Fibroblast of pulmonary artery (primary cell): ENCODE results near the gene MUL1.

Experiments used
- DNase-seq: peaks from one replicate; pipeline ENCODE4 v3.0.0-alpha.2; 2010; ENCODE audit warnings: low read depth
- H3K4me3 ChIP-seq: replicated peaks from 2 replicates; pipeline ENCODE4 v1.5.1; 2011; ENCODE audit warnings: low read depth, mild to moderate bottlenecking, control low read depth, low read length, moderate library complexity
- CTCF ChIP-seq: IDR thresholded peaks from 2 replicates; pipeline ENCODE4 v1.5.1; 2011; ENCODE audit warnings: mild to moderate bottlenecking, control low read depth, low read length, inconsistent platforms; ENCODE audit errors: missing control alignments

MUL1 gene

GRCh38 chr1:20483833-20484518 is 24.0 kb downstream of the MUL1 start:
- TF ChIP-seq CTCF: no peak
- peak overlapping the region; percentile 76 for H3K4me3 ChIP-seq
- peak; percentile 35 for DNase-seq

GRCh38 chr1:20483098-20483832 is 24.7 kb downstream of the MUL1 start:
- peak overlapping the region; percentile 76 for H3K4me3 ChIP-seq
- no peak for DNase-seq
- TF ChIP-seq CTCF: no peak

GRCh38 chr1:20481643-20482498 is 26.1 kb downstream of the MUL1 start:
- no peak for DNase-seq

GRCh38 chr1:20480951-20481617 is 26.9 kb downstream of the MUL1 start:
- no peak overlapping the region for H3K4me3 ChIP-seq
- no peak for TF ChIP-seq CTCF
- no peak for DNase-seq

More at GRCh38 chr1:20481643-20482498, 26.1 kb downstream of the MUL1 start:
- no peak overlapping the region for H3K4me3 ChIP-seq
- no peak for TF ChIP-seq CTCF

- no peak for DNase-seq
- no peak for TF ChIP-seq CTCF
- no peak overlapping the region for H3K4me3 ChIP-seq
Measured at GRCh38 chr1:20480243-20480944, 27.6 kb downstream of the MUL1 start.

GRCh38 chr1:20479840-20480239 is 28.1 kb downstream of the MUL1 start:
- no peak for TF ChIP-seq CTCF
- no peak for DNase-seq
- H3K4me3 ChIP-seq: no peak overlapping the region
